K562 (cell line): Measurements from ENCODE around the gene LHCGR.

Experiments
- CHD7 ChIP-seq: fragments of 200-600 bp; sonication (generic); IDR thresholded peaks from one replicate; pipeline ENCODE4 v1.6.1; 2012; ENCODE audit warnings: mild to moderate bottlenecking, low read depth, low read length, inconsistent platforms
- HIVEP1 ChIP-seq: fragments of 250-450 bp; sonication (Bioruptor Pico); IDR thresholded peaks from 2 replicates; pipeline ENCODE4 v1.4.0; 2020; ENCODE audit warnings: mild to moderate bottlenecking
- POLR2A ChIP-seq: fragments of 450-650 bp; conservative IDR thresholded peaks from 2 replicates; pipeline ENCODE4 v1.6.1; 2016
- SETDB1 ChIP-seq: IDR thresholded peaks from one replicate; pipeline ENCODE4 v1.6.1; 2012; ENCODE audit warnings: low read length, control low read depth, inconsistent platforms
- TF ChIP-seq, protein P1 (sequence below), 3 experiments: IDR thresholded peaks in 2 of 3; conservative IDR thresholded peaks in 1 of 3; 2 replicates each; pipeline ENCODE4 v1.5.1; 2011 to 2012; ENCODE audit warnings: low read length in 3 of 3, mild to moderate bottlenecking in 3 of 3, control low read depth in 2 of 3, improper control_type of control experiment in 1 of 3, inconsistent platforms in 1 of 3, low read depth in 1 of 3, mixed read lengths in 1 of 3, moderate library complexity in 1 of 3; ENCODE audit not compliant: insufficient read depth in 2 of 3
- TF ChIP-seq, protein P2 (sequence below): fragments of 450-650 bp; IDR thresholded peaks from 2 replicates; pipeline ENCODE4 v1.6.1; 2018; ENCODE audit not compliant: partially characterized antibody
- TF ChIP-seq, protein P3 (sequence below): sonication (generic); formaldehyde crosslinking; IDR thresholded peaks from 2 replicates; pipeline ENCODE4 v1.5.0; 2020; ENCODE audit warnings: missing genetic modification reagents

GRCh38 chr2:48733067-48733503 is 22.4 kb downstream of the LHCGR start:
- TF ChIP-seq POLR2A (no peak), SETDB1 (no peak), CHD7 (no peak), HIVEP1 (CRISPR knock-in tag) (no peak)
- TF ChIP-seq, protein P1, sequence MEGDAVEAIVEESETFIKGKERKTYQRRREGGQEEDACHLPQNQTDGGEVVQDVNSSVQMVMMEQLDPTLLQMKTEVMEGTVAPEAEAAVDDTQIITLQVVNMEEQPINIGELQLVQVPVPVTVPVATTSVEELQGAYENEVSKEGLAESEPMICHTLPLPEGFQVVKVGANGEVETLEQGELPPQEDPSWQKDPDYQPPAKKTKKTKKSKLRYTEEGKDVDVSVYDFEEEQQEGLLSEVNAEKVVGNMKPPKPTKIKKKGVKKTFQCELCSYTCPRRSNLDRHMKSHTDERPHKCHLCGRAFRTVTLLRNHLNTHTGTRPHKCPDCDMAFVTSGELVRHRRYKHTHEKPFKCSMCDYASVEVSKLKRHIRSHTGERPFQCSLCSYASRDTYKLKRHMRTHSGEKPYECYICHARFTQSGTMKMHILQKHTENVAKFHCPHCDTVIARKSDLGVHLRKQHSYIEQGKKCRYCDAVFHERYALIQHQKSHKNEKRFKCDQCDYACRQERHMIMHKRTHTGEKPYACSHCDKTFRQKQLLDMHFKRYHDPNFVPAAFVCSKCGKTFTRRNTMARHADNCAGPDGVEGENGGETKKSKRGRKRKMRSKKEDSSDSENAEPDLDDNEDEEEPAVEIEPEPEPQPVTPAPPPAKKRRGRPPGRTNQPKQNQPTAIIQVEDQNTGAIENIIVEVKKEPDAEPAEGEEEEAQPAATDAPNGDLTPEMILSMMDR (IDR thresholded peaks at IDR 0.05 in 2 of 3, conservative IDR thresholded peaks at IDR 0.05 in 1 of 3; ENCODE audit: insufficient read depth in 2 of 3, low read depth in 1 of 3, low read length in 3 of 3) = no peak
- TF ChIP-seq, protein P2, sequence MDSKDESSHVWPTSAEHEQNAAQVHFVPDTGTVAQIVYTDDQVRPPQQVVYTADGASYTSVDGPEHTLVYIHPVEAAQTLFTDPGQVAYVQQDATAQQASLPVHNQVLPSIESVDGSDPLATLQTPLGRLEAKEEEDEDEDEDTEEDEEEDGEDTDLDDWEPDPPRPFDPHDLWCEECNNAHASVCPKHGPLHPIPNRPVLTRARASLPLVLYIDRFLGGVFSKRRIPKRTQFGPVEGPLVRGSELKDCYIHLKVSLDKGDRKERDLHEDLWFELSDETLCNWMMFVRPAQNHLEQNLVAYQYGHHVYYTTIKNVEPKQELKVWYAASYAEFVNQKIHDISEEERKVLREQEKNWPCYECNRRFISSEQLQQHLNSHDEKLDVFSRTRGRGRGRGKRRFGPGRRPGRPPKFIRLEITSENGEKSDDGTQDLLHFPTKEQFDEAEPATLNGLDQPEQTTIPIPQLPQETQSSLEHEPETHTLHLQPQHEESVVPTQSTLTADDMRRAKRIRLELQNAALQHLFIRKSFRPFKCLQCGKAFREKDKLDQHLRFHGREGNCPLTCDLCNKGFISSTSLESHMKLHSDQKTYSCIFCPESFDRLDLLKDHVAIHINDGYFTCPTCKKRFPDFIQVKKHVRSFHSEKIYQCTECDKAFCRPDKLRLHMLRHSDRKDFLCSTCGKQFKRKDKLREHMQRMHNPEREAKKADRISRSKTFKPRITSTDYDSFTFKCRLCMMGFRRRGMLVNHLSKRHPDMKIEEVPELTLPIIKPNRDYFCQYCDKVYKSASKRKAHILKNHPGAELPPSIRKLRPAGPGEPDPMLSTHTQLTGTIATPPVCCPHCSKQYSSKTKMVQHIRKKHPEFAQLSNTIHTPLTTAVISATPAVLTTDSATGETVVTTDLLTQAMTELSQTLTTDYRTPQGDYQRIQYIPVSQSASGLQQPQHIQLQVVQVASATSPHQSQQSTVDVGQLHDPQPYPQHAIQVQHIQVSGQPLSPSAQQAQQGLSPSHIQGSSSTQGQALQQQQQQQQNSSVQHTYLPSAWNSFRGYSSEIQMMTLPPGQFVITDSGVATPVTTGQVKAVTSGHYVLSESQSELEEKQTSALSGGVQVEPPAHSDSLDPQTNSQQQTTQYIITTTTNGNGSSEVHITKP = no peak
- TF ChIP-seq, protein P3, sequence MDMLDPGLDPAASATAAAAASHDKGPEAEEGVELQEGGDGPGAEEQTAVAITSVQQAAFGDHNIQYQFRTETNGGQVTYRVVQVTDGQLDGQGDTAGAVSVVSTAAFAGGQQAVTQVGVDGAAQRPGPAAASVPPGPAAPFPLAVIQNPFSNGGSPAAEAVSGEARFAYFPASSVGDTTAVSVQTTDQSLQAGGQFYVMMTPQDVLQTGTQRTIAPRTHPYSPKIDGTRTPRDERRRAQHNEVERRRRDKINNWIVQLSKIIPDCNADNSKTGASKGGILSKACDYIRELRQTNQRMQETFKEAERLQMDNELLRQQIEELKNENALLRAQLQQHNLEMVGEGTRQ (CRISPR knock-in tag) = no peak
